ENCODE data around the gene NEK7.
A peak's percentile ranks its signal among the peaks of the same experiment; 100 is the strongest.

NEK7 gene

GRCh38 chr1:198244772-198245171 lies 88.0 kb downstream of the NEK7 start:
- Histone ChIP-seq H3K27me3 (no peaks in the 10 kb centered on the region), H3K4me3 (ENCODE audit: low read depth, low read length) (no peak overlapping the region), H3K4me1 (no peaks in the 10 kb centered on the region; the same call in 1 of the 2 replicates), H3K36me3 (no peaks in the 10 kb centered on the region), H3K9me3 (no peaks in the 10 kb centered on the region)
- TF ChIP-seq CTCF (IDR thresholded peaks at IDR 0.05; ENCODE audit: low read depth, low read length): no peak
- no peak for DNase-seq

GRCh38 chr1:198245379-198245778 lies 88.6 kb downstream of the NEK7 start:
- Histone ChIP-seq H3K27me3 (no peaks in the 10 kb centered on the region), H3K4me1 (no peaks in the 10 kb centered on the region; the same call in 1 of the 2 replicates), H3K9me3 (no peaks in the 10 kb centered on the region), H3K4me3 (ENCODE audit: low read depth, low read length) (no peak overlapping the region), H3K36me3 (no peaks in the 10 kb centered on the region)
- no peak for DNase-seq
- no peak for TF ChIP-seq CTCF (IDR thresholded peaks at IDR 0.05; ENCODE audit: low read depth, low read length)

DNA sequence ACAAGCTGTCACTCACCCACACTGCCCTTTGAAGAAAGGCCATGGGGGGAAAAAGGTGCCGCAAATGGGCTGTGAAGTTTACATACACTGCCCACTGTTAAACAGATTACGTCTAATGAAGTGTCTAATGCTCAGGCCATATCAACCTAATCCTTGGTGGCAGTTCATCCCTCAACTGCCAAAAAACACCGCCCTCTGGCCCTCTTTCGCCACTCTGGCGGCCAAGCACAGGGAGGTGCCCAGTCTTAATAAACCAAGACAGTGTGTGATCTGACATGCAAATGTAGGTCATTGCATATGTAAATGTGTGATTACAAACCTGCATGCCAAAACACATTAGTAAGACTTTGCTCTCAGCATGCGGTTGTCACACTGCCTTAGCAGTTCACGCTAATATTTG lies 89.5 kb downstream of the NEK7 start:
- no peak overlapping the region for H3K4me3 ChIP-seq (ENCODE audit: low read depth, low read length)
- no peak for TF ChIP-seq CTCF (IDR thresholded peaks at IDR 0.05; ENCODE audit: low read depth, low read length)
- DNase-seq: no peak
- H3K27me3 ChIP-seq: no peaks in the 10 kb centered on the region
- H3K36me3 ChIP-seq: no peaks in the 10 kb centered on the region
- H3K9me3 ChIP-seq: no peaks in the 10 kb centered on the region
- H3K4me1 ChIP-seq: no peaks in the 10 kb centered on the region; the same call in 1 of the 2 replicates

DNA sequence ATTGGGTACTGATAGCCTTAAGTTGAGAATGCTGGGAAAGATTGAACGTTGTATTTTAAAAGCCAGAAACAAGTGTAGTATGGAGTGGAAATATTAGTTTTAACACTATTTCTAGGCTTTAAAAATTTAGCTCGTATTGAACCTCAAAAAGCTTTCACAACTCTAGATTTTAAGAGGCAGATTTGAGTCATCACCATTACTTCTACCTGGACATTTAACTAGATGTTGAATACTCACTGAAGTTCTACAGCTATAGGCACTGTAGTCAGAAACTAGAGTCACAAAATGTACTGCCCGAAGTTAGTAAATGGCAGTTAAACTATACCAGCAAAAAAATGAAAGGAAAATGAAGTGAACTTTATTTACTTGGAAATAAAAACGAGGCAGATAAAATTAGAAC lies 96.5 kb downstream of the NEK7 start:
- Histone ChIP-seq H3K9me3 (no peaks in the 10 kb centered on the region), H3K27me3 (no peaks in the 10 kb centered on the region), H3K36me3 (no peaks in the 10 kb centered on the region), H3K4me1 (no peaks in the 10 kb centered on the region), H3K4me3 (ENCODE audit: low read depth, low read length) (no peak overlapping the region)
- no peak for DNase-seq
- TF ChIP-seq CTCF (IDR thresholded peaks at IDR 0.05; ENCODE audit: low read depth, low read length): no peak

DNA sequence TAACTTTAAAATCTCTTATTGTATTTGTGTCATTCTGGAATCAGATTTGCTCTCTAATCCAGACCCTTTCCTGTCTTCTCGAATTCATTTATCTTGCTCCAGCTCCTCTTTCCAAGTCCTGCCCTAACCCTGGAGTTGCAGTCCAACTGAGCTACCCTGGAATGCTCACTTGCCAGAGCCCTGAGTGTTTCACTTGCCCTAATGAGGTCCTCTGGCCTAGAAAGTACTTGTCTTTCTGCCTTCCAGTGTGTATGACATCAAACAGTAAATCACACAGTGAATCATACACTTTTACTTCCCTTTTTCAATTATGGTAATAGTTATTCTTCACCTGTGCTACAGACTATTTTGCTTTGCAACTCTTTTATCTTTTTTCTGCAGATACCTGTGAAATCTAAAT lies 96.9 kb downstream of the NEK7 start:
- Histone ChIP-seq H3K36me3 (no peaks in the 10 kb centered on the region), H3K4me3 (ENCODE audit: low read depth, low read length) (no peak overlapping the region), H3K4me1 (no peaks in the 10 kb centered on the region), H3K9me3 (no peaks in the 10 kb centered on the region), H3K27me3 (no peaks in the 10 kb centered on the region)
- DNase-seq: no peak
- TF ChIP-seq CTCF (IDR thresholded peaks at IDR 0.05; ENCODE audit: low read depth, low read length): no peak

GRCh38 chr1:198254521-198254920 lies 97.7 kb downstream of the NEK7 start:
- Histone ChIP-seq H3K36me3 (no peaks in the 10 kb centered on the region), H3K4me1 (peaks cover 1% of the 10 kb centered on the region), H3K9me3 (no peaks in the 10 kb centered on the region), H3K27me3 (no peaks in the 10 kb centered on the region), H3K4me3 (ENCODE audit: low read depth, low read length) (no peak overlapping the region)
- no peak for DNase-seq
- TF ChIP-seq CTCF (IDR thresholded peaks at IDR 0.05; ENCODE audit: low read depth, low read length): 0 out of 2 replicates have a peak, but pooled peaks have one; percentile 4

Data from BE2C (cell line).